GM18511 (cell line): ENCODE data around the gene UPP1.
"Not testable (repeated sequence)": the region's sequence is repeated elsewhere in the genome, so short reads cannot be mapped to it uniquely, and the experiment has no call there.

Experiments used
- ATAC-seq: cut with Tn5 transposase; IDR thresholded peaks from one replicate; pipeline ENCODE4 v1.9.1; 2021; ENCODE audit warnings: mild to moderate bottlenecking, moderate library complexity; ENCODE audit not compliant: unreplicated experiment

UPP1 gene

DNA sequence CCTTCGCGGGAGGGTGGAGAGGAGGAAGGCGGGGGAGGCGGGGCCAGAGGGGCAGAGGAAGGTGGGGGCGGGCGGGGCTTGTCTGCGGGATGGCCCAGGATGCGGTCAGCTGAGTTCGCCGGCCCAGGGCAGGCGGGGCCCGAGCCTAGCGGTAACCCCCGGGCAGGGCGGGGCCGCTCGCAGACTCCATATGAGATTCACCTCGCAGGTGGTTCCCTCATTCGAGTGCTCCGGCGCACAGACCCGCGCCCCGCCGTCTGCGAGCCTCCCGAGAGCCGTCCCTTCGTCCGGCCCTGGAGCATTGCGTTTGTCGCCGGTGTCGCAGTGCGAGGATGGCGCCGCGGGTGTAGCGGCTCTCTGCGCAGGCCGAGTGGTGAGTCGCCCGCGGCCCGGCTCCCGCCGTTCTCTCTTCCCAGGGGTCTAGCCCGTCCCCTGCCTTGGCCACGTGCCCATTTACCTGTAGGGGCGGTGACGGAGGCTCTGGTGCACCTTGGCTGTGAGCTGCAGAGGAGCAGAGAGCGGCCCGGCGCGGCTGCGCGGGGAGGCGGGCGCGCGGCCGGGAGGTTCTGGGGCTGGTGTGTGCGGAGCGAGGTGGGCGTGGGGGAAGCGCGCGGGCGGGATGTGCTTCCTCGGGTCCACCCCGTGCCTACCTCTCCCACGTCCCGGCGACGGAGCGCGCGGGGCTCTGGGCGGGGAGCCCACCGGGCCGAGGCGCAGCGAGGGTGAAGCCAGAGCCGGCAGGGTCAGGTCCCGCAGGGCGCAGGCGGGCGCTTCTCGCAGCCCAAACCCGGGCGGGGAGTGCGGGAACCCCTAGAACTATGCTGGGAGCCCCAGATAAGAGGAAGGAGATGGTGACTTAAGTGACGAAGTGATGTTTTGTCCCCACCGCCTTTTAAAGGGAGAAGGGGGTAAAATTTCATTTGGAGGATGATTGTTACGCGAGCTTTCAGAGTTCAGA is at the start of gene UPP1:
UPP1 (plus strand) TSS at position 220 of the 958 bp plus-strand sequence. CDS start 5,519 bp downstream, outside the sequence.
- peak; percentile 62 for ATAC-seq

DNA sequence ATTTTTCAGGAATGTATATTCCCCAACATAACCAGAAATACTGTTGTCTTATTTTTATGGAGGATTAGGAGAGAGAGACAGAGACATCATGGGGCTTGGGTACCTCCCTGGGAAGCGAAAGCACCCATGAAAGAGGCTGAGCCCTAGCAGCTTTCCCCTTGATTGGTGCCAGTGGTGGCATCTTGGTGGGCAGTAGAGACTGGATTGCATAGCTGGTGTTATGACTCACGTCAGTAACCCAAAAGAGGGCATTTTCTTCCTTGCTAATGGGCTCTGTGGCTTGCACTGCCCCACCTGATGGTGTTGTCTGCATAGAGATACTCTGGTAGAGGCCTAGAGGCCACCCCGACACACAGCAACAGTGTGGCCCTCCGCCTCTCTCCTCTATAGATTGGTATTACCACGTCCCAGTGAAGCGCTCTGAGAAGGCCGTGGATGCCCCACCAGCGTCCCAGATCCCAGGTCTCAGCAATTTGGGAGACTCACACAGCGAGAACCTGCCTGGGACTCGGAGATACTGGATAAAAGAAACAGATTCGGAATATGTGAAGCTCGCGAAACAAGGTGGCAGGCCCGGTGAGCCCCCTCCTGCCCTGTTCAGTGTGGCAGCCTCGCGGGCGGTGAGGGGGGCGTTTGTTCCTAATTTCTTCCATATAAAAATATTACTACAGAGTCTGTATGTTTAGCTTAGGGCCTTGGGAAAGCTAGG is 48.0 kb upstream of the UPP1 start:
- ATAC-seq, result no peak

DNA sequence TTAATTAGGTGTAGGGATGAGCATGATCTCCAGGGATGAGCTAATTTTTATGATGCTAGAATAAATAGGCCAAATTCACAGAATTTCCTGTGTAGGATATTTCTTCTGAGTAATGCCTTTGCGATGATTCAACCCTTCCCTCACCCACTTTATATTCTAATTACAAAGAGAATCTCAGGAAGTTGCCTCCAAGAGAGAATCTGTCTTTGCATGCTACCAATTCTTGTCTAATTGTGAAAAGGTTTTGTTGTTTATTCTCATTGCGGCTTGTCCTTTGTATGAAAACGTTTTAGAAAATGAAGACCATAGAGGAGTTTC is 47.5 kb upstream of the UPP1 start:
- ATAC-seq, result no peak

DNA sequence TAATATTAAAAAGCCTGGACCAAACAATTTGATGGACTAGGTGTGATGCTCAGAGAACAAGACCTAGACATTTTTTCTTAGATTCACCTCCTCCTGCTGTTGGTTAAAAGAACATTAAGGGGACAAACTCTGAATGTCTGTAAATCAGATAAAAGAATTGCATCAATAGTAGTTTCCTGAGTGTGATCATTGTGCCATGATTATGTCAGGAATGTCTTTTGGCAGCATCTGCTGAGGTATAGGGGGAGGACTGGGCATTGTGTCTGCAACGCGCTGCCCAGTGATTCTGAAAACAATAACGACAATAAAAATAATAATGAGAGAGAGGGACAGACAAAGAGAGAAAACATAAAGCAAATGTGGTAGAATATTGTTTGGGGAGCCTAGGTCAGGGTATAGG is 46.8 kb upstream of the UPP1 start:
- ATAC-seq, result no peak

DNA sequence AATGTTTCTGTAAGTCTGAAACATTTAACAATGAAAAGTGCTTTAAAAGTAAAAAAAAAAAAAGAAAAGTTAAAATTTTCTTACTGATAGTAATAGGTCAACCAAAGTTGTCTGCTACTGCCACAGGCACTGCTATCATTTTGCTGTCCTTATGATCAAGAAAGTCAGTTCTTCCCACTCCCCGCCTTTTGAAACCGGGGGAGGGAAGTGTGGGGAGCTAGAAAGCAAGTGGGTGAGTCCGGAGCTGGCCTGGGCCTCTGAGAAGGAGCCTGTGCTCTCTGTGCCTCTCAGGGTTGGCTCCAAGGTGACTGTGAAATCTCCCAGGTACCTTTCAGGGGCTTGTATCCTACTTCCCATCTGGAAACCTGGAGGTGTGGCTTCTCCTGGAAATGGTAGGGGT is 46.4 kb upstream of the UPP1 start:
- no peak for ATAC-seq

DNA sequence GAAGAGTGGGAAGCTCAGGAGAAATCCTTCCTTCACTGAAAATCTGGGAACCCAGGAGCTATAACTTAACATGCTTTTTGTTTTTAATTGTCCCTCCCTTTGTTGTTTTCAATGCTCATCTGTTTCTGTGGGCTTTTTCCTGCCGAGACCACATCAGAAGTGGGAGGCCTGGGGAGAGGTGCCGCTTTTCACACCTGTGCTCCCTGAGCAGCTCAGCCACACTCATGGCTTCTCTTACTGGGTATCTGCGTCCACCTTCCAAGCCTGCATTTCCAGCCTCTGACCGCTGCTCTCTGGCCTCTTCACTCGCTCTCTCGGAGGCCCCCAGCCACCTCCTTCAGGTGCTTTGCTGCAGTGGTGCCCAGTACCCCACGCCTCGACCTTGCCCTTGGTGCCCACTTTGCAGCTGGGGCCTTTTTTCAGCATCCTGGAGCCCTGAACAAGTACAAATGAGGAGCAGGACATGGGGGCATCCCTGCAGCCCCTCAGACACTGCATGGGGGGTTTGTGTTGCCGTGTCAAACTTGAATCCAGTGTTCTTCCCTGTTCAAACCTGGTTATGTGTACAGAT is 43.8 kb upstream of the UPP1 start:
- ATAC-seq, result no peak

DNA sequence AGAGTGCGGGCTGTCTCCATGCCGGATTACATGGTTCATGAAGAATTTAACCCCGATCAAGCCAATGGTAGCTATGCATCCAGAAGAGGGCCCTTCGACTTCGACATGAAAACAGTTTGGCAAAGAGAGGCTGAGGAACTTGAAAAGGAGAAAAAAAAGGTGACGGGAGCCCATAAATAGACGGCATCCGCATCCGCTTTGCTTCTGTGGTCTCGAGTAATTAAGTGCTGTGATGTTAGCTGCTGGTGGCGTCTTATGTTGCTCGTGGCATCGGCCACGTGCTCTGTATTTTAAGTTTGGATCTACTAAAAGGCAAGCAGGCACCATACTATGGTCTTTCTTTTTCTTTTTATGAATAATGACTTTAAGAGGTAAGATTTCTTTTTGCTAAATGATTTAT is 42.6 kb upstream of the UPP1 start:
- no peak for ATAC-seq

DNA sequence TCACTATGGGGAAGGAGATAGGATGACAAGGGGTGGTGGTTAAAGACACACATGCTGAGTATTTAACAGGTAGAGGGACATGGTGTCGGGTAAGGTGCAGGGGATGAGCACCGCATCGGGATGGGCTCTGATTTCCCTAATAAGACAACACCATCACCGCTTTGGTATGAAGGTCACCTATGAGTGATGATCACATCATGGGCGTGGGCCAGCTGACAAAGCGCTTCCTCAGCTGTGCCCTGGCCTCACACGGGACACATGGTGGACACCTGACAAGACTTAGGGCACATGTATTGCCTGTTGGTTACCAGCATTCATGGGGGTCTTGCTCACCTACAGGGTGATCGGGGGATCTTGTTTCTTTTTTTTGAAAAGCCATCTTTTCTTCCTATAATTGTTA is 41.0 kb upstream of the UPP1 start:
- no peak for ATAC-seq

DNA sequence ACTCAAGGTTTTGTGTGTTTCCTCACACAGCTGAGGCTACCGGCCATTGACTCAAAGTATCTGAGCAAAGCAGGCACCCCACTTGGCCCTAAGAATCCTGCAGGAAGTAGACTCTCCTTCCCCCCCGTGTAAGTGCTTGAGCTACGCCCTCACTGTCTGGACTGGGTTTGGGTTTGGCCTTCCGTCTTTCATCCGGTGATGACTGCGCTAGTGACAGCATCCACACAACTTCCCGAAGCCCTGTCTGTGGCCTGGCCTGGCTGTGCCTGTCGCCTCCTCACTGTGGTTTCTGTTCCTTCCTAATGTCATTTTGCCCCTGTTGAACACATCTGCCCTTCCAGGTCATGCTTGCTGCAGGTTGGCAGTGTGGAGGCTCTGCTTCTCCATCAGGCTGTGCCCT is 39.2 kb upstream of the UPP1 start:
- no peak for ATAC-seq

DNA sequence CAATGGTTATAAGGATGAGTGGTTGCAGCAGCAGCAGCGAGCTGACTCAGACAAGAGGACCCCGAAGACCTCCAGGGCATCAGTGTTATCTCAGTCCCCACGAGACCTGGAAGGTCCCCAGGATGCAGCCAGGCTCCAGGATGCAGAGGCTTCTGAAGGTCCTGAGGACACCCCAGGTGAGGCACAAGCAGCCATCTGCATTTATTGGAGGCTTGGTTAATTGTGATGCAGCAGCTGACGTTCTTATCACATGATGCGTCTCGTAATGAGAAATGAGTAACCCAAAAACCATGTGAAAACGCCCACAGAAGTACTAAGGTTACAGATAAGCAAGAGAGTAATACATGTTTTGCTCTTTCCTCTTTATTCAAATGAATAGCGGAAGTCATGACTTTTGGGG is 36.3 kb upstream of the UPP1 start:
- peak; percentile 91 for ATAC-seq

DNA sequence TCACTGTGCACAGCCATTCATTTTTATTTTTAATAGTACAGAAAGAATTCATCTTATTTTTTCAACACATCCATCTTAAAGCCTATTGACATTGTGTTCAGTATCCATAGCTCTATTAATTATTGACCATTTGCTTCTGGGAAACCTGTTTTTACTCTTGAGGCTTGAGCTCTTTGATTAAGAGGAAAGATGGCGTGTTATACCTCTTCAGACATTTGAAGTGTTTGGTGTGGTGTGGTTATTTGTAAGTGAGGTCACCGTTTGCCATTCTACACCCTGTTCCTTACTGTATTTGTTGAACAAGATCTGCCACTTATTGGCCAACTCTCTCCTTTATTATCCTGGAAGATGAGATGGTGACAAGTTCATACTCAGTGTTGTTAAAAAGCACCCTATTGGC is 35.3 kb upstream of the UPP1 start:
- ATAC-seq, result no peak

DNA sequence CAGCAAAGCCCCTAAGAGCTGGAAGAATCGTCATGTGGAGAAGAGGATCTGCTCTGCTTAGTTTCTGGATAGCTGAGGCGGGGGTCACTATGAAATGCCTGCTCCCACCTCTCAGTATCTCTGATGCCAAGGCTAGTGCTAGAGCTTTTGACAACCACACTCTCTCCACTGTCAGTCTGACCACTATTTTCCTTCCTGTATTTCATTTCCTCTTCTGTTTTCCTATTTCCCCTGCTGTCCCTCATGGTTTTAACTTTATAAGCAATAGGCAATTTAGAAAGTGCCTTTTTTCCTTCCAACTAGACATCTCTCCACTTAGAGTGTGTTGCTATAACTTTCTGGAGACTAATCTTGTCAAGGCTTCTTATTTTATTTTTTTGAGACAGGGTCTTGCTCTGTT is 30.1 kb upstream of the UPP1 start:
- no peak for ATAC-seq

DNA sequence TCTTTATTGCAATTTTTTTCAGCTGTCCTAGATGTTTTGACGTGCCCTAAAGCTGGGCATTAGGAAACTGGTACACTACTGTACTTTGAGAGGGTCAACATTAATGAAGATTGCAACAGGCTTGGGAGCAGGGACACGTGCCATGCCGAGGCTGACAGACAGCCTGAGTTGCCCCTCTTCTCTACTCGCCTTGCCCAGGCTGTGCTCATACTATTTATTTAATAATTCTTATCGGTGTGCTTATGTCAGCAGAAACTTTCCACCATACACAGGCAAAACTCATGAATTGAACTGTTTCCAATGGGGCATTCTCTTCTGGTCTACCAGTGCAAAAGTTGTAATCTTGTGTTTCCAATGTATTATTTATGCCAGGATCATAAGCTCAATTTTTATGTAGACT is 29.4 kb upstream of the UPP1 start:
- no peak for ATAC-seq

DNA sequence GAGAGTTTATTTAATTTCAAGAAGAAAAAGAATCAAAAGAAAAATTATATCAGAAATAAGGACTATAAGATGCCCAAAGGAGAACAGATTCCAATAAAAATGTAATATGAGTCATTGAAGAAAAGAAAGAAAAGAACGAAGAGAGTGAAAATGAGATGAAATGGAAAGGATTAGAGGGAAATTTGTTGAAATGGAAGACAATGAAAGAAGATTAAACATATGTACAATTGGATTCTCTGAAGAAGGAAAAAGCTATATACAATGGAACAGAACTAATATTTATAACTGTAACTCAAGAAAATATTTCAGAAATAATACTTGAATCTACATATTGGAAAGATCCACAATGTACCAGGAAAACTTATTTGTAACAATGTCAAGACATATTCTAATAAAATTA is 25.1 kb upstream of the UPP1 start:
- no peak for ATAC-seq

DNA sequence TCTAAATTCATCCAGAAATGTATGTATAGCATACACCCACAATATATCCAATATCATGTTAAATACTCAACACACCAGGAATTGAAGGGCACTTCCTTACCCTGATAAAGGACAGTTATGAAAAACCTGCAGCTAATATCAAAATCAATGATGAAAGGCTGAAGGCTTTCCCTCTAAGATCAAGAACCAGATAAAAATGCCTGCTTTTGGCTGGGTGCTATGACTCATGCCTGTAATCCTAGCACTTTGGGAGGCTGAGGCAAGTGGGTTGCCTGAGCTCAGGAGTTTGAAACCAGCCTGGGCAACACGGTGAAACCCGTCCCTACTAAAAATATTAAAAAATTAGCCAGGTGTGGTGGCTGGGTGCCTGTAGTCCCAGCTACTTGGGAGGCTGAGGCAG is 21.6 kb upstream of the UPP1 start:
- ATAC-seq, result no peak

DNA sequence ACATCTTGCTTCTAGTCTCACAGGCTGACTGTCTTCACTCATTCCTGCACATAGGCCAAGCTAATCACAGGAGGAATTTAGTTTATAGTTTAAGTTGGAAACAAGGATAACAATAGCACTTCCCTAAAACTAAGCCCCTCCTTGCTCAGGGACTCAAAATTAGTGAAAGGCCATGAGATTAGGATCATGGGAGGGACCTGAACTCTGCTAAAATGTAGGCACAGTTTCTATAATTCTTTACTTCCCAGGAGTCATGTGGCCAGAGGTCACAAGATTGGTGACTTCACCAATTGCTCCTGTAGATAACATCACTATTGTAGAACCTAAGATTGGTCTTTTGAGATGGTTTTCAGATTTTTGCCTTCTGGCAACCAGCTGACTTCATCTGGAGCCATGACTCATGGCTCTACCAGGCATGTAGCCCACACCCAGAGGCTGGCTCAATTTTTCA is 14.8 kb upstream of the UPP1 start:
- ATAC-seq, result no peak

DNA sequence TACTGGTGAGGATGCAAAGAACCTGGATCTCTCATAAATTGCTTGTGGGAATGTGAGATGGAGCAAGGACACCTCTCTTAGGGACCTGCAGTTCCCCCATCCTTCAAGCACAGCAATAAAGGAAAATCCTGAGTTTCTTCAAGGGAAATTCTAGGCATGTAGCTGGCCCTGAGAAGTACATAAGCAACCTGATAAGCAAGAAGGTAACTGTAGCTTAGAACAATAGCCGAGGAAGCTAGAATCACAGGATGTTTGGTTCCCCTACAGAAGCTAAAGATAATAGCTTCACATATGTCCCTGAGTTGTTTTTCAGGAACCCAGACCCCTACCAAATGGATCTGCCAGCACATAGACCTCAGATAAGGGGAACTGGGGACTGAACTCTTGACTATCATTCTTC is 11.6 kb upstream of the UPP1 start:
- ATAC-seq, result no peak

DNA sequence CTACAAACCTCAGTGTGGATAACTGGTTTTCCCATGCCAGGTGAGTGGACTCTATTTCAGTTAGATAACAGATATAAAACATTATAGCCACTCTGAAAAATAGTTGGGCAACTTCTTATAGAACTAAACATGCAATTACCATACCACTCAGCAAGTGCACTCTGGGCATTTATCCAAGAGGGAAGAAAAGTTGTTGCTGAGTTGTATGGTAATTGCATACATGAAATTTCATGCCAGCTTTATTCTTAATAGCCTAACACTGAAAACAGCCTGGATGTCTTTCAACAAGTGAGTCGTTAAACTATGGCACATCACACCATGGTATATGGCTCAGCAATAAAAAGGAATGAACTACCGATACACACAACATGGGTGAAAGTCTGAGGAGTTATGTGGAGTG is 10.6 kb upstream of the UPP1 start:
- ATAC-seq, result no peak

DNA sequence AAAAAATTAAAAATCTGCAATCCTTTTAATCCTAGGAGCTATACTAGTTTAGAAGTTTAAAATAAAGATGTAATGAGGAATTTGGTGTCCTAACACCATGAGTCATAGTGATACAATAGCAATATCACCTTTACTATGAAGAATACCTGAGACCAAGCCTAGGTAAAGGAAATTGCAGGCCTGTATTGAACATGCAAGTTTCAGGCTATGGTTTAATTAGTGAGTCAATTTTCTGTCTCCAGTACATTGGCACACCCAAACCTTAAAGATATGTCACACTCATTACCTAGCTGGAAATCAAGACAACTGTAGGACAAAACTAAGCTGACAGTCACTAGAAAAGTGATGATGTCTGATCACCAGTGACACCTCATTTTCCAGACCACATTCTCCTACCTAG is 6.7 kb upstream of the UPP1 start:
- not testable (repeated sequence) for ATAC-seq

DNA sequence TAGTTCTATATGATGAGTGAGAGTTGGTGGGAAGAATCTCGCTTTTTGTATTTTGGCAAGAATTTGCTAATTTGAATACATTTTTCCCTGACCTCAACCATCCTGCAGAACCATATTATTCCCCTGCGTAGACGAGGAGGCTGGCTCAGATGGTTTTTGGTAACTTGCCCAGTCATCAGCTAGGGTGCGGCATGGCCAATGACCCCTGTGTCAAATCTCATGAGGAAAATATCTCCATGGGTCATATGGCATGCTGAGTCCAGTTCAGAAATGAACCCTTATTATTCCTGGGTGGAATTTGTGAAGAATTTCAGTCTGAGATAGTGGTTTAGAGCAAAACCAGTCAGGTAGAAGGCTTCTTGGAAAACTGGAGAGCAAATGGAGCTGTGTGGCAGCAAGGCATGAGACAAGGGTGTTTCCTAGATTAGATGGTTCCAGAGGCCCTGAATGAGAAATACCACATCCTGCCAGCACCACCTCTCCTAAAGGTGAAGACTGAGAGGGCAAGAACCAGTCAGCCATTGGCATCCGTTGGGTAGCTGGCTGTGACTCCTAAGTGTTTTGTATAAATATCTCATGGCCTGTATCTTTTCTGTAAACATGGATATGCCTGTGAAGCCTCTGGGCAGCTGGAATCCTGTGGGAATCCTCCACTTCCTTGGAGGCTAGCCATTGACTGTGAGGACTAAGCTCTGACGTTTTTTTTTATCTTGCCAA is 5.8 kb upstream of the UPP1 start:
- ATAC-seq, result no peak

DNA sequence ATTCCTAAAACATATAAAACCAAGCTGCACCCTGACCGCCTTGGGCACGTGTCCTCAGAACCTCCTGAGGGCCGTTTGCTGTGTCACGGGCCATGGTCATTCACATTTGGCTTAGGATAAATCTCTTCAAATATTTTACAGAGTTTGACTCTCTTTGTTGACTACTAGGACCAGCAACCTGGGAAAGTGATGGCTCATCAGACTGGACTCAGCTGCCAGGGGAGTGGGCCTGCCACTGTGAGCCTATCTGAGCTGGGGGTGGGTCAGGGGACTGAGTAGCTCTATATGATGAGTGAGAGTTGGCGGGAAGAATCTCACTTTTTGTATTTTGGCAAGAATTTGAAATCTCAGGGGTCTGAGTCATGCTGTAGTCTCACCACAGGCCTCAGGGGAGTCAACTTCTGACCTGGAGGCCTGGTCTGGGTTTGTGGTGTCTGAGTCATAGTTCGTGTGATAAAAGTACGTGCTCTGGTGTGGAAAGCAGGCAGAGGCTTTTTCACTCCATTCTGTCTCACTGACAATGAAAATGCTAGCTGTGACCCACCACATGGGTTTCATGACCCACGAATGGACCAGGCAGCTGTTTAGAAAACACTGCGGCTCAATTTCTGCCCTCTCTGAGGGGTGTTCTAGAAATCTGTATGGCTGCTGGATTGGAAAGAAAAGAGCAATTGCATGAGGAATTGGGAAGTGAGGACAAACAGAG is 4.2 kb upstream of the UPP1 start:
- ATAC-seq, result peak; percentile 62
